GM12878 (cell line): ENCODE results near the gene NHSL1. TPM values are rescaled to one million over a fixed set of nuclear protein-coding genes. Genes with fewer than 3 reads are reported as not detected.

Source experiments
- ATAC-seq: fragments of 200-7000 bp; cut with Tn5 transposase; 3 replicates; pipeline ENCODE4 v1.9.1; 2020; ENCODE audit warnings: mild to moderate bottlenecking, moderate library complexity
- BruUV-seq: library from RNA; stranded (reverse); fragments of 400-500 nt; replicated peaks from 2 replicates; lab custom pipeline; 2021; lab: Mats Ljungman, UMichigan
- CTCF ChIA-PET: fragments of 300-600 bp; sonication (Branson Sonifier 250); formaldehyde crosslinking; extraction: SDS; loops from one replicate; lab custom pipeline; 2021; ENCODE audit warnings: inconsistent platforms; lab: Yijun Ruan, JAX
- POLR2A ChIA-PET: fragments of 350-600 bp; formaldehyde crosslinking; extraction: SDS; loops from one replicate; lab custom pipeline; 2021; ENCODE audit warnings: inconsistent platforms; lab: Charles Lee
- RAD21 ChIA-PET: fragments of 300-600 bp; sonication (Branson Sonifier 250); formaldehyde crosslinking; loops from one replicate; lab custom pipeline; 2023; ENCODE audit warnings: antibody characterized with exemption; ENCODE audit not compliant: unreplicated experiment; lab: Charles Lee
- SMC1A ChIA-PET: fragments of 300-600 bp; sonication (Branson Sonifier 250); formaldehyde crosslinking; loops from one replicate; lab custom pipeline; 2023; ENCODE audit not compliant: unreplicated experiment, uncharacterized antibody; lab: Charles Lee
- DNase-seq: peaks from one replicate; pipeline ENCODE4 v3.0.0-alpha.2; 2011; ENCODE audit warnings: low read depth, low spot score
- FAIRE-seq: peaks from 3 replicates; lab custom pipeline; 2011; peaks lifted over from hg19 to GRCh38; lab: Jason Lieb, UNC
- H2AFZ ChIP-seq: 2 replicates; pipeline ENCODE4 v1.6.0; 2011; ENCODE audit warnings: low read depth, low read length, control low read depth; ENCODE audit not compliant: control insufficient read depth
- H3K27ac ChIP-seq: 2 replicates; pipeline ENCODE4 v1.5.1; 2011; ENCODE audit warnings: control low read depth; ENCODE audit not compliant: control insufficient read depth, insufficient read depth
- H3K27me3 ChIP-seq, 2 experiments: replicated peaks in 1 of 2; 2 replicates each; pipeline versions ENCODE4 v1.6.0 to v1.6.1; 2011; ENCODE audit warnings: low read length in 1 of 2; ENCODE audit not compliant: control insufficient read depth in 2 of 2, insufficient read depth in 2 of 2
- H3K36me3 ChIP-seq, 2 experiments: 2 replicates each; pipeline ENCODE4 v1.5.1; 2011; ENCODE audit warnings: low read length in 1 of 2; ENCODE audit not compliant: control insufficient read depth in 2 of 2, insufficient read depth in 2 of 2
- H3K4me1 ChIP-seq: 2 replicates; pipeline ENCODE4 v1.6.1; 2011; ENCODE audit warnings: mild to moderate bottlenecking, low read length, moderate library complexity, mixed read lengths; ENCODE audit not compliant: control insufficient read depth, insufficient read depth
- H3K4me2 ChIP-seq: 2 replicates; pipeline ENCODE4 v1.6.0; 2011; ENCODE audit warnings: control low read depth; ENCODE audit not compliant: control insufficient read depth, insufficient read depth
- H3K4me3 ChIP-seq: fragments of 200-600 bp; sonication (generic); 2 replicates; pipeline ENCODE4 v1.5.1; 2016
- H3K79me2 ChIP-seq: 2 replicates; pipeline ENCODE4 v1.6.0; 2011; ENCODE audit warnings: low read length; ENCODE audit not compliant: control insufficient read depth, insufficient read depth
- H3K9ac ChIP-seq: 2 replicates; pipeline ENCODE4 v1.8.0; 2011; ENCODE audit warnings: low read length, control low read depth, mixed read lengths; ENCODE audit not compliant: control insufficient read depth, insufficient read depth
- H3K9me3 ChIP-seq: replicated peaks from 3 replicates; pipeline ENCODE4 v1.5.1; 2011; ENCODE audit warnings: mild to moderate bottlenecking, low read length; ENCODE audit not compliant: control insufficient read depth, insufficient read depth
- H4K20me1 ChIP-seq: 2 replicates; pipeline ENCODE4 v1.6.0; 2011; ENCODE audit not compliant: control insufficient read depth, insufficient read depth
- FOS ChIP-seq: IDR thresholded peaks from 3 replicates; pipeline ENCODE4 v1.6.1; 2011; ENCODE audit warnings: borderline replicate concordance; ENCODE audit not compliant: insufficient read length; ENCODE audit errors: extremely low read depth
- IKZF2 ChIP-seq, 2 experiments: fragments of 450-650 bp; IDR thresholded peaks; 2 replicates each; pipeline ENCODE4 v1.6.1; 2017; ENCODE audit warnings: mild to moderate bottlenecking in 2 of 2, moderate library complexity in 2 of 2
- PBX3 ChIP-seq: IDR thresholded peaks from 2 replicates; pipeline ENCODE4 v1.6.1; 2011; ENCODE audit warnings: mild to moderate bottlenecking, low read depth, low read length, moderate library complexity; ENCODE audit not compliant: insufficient replicate concordance
- RBBP5 ChIP-seq: fragments of 200-600 bp; sonication (generic); conservative IDR thresholded peaks from 2 replicates; pipeline ENCODE4 v1.6.1; 2016
- SPI1 ChIP-seq: IDR thresholded peaks from 2 replicates; pipeline ENCODE4 v1.6.1; 2011; ENCODE audit warnings: low read depth, mild to moderate bottlenecking, low read length, moderate library complexity, borderline replicate concordance; ENCODE audit not compliant: insufficient read depth
- ZNF384 ChIP-seq: IDR thresholded peaks from 2 replicates; pipeline ENCODE4 v1.6.1; 2012; ENCODE audit warnings: low read depth, mild to moderate bottlenecking, low read length, improper control_type of control experiment, borderline replicate concordance
- WGBS: methylation state at CpG from one replicate; pipeline ENCODE4 v1.1.6; 2016; ENCODE audit warnings: low lambda C conversion rate; ENCODE audit not compliant: insufficient replicate concordance, insufficient coverage; ENCODE audit errors: missing lambda C conversion rate; 5-methylcytosine and 5-hydroxymethylcytosine counted together
- in situ Hi-C: fragments of 300-500 bp; cut with MboI; formaldehyde crosslinking; loops from 9 replicates; pipeline ENCODE4 v1.14.3; 2018; ENCODE audit warnings: mixed read lengths
- intact Hi-C: fragments of 100-400 bp; cut with micrococcal nuclease; formaldehyde crosslinking; loops from one replicate; pipeline ENCODE4 v1.14.2; 2022; ENCODE audit not compliant: unreplicated experiment
- polyA plus RNA-seq, 11 experiments: library from polyadenylated mRNA; depleted of rRNA in 4 of 11; unstranded in 6 of 11; stranded (reverse) in 5 of 11; fragments of >200 nt; fragmentation: Nextera tagmentation in 4 of 11; fragmentation: Illumina TruSeq in 1 of 11; extraction: Ambion mirVana in 4 of 11; extraction: Trizol in 1 of 11; gene quantifications; 1 replicate in 1 of 11; 2 replicates in 10 of 11; pipeline versions ENCODE4 v1.2.1 to v1.2.3, GENCODE V29; 2011 to 2016; ENCODE audit warnings: inconsistent platforms in 2 of 11, missing spikeins in 2 of 11, low read depth in 1 of 11
- total RNA-seq, 4 experiments: library from RNA; depleted of rRNA in 3 of 4; stranded (reverse); fragments of >200 nt in 3 of 4; fragmentation: Illumina TruSeq in 1 of 4; extraction: Trizol in 1 of 4; gene quantifications; 2 replicates each; pipeline versions ENCODE4 v1.2.1 to v1.2.3, GENCODE V29; 2013 to 2021
- TF ChIP-seq, protein P1 (sequence below): fragments of 150-350 bp; IDR thresholded peaks from 2 replicates; pipeline ENCODE4 v1.6.1; 2014; ENCODE audit warnings: mild to moderate bottlenecking, low read depth, low read length
- TF ChIP-seq, protein P2 (sequence below): fragments of 450-650 bp; IDR thresholded peaks from 2 replicates; pipeline ENCODE4 v1.6.1; 2016; ENCODE audit warnings: mild to moderate bottlenecking, moderate library complexity, borderline replicate concordance
- TF ChIP-seq, protein P3 (sequence below): fragments of 450-650 bp; IDR thresholded peaks from 2 replicates; pipeline ENCODE4 v1.6.1; 2016; ENCODE audit warnings: mild to moderate bottlenecking
- TF ChIP-seq, protein P4 (sequence below): IDR thresholded peaks from 2 replicates; pipeline ENCODE4 v1.6.1; 2011; ENCODE audit warnings: low read depth, mild to moderate bottlenecking, low read length, moderate library complexity, borderline replicate concordance; ENCODE audit errors: extremely low read depth

The NHSL1 gene
- total and polyA plus RNA-seq, 10 of the 15 experiments (the other 5 are each of a cell fraction or from before 2014, with no cell fraction given): 0.26 to 14.1 (median 0.90) TPM

- TF ChIP-seq, protein P1, sequence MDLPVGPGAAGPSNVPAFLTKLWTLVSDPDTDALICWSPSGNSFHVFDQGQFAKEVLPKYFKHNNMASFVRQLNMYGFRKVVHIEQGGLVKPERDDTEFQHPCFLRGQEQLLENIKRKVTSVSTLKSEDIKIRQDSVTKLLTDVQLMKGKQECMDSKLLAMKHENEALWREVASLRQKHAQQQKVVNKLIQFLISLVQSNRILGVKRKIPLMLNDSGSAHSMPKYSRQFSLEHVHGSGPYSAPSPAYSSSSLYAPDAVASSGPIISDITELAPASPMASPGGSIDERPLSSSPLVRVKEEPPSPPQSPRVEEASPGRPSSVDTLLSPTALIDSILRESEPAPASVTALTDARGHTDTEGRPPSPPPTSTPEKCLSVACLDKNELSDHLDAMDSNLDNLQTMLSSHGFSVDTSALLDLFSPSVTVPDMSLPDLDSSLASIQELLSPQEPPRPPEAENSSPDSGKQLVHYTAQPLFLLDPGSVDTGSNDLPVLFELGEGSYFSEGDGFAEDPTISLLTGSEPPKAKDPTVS: no peak
These were observed 18.9 kb downstream of the NHSL1 start (continued) for GRCh38 chr6:138480279-138480949.

DNA sequence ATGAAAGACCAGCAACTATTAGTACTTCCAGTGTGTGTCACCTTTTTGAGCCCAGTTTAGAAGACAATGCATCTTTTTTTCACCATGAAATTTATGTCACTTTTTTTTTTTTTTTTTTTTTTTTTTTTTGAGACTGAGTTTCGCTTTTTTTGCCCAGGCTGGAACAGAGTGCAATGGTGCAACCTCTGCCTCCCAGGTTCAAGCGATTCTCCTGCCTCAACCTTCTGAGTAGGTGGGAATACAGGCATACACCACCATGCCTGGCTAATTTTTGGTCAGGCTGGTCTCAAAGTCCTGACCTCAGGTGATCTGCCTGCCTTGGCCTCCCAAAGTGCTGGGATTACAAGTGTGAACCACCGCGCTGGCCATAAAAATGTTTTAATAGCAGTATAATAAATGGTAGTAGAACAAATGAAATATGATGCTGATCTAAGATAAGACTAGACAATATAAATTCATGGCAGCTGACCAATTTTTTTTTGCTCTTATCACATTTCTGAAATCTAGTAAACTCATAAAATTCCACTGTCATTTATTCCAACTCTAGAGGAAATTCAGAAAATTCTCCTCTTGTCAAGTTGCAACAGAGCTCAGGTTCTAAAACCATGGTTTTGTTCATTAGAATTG, 21.3 kb downstream of the NHSL1 start:
- DNase-seq: no peak
- ChIA-PET SMC1A (interaction anchor here (1.1 to 9.3 kb wide), 7 partner anchors 9 to 30 kb away, joined by 3 to 139 read pairs (median 8); partner anchors contain the start of gene NHSL1), RAD21 (interaction anchor here (1.2 to 4.2 kb wide), 8 partner anchors 9 to 31 kb away, joined by 3 to 14 read pairs (median 5); no protein-coding TSS in a partner anchor), CTCF (interaction anchor here (0.8 to 2.2 kb wide), 4 partner anchors 9 to 31 kb away, joined by 3 to 9 read pairs (median 6); partner anchors contain the start of gene NHSL1), POLR2A (interaction anchor here (1.0 to 2.1 kb wide), 6 partner anchors 9 to 45 kb away, joined by 3 to 5 read pairs (median 4); no protein-coding TSS in a partner anchor)
- Histone ChIP-seq H3K27me3 (no peaks in the 10 kb centered on the region; a peak in 1 of 4 replicates), H4K20me1 (no peaks in the 10 kb centered on the region), H3K36me3 (no peaks in the 10 kb centered on the region; a peak in 1 of 4 replicates), H3K4me3 (no peak overlapping the region), H3K27ac (no peak overlapping the region), H2AFZ (no peak overlapping the region), H3K4me1 (no peaks in the 10 kb centered on the region), H3K9me3 (no peaks in the 10 kb centered on the region), H3K79me2 (no peaks in the 10 kb centered on the region), H3K9ac (no peak overlapping the region), H3K4me2 (no peak overlapping the region)
- BruUV-seq: no TSS peak
- WGBS: 80% methylated on average over 3 of the region's 4 CpGs
- no peak for FAIRE-seq
- intact Hi-C loops (no loop called here), in situ Hi-C loops (no loop called here)
- ATAC-seq: no peak
- TF ChIP-seq IKZF2 (IDR thresholded peaks at IDR 0.05) (no peak), ZNF384 (no peak; the same call in 1 of the 2 replicates), SPI1 (no peak), FOS (no peak), PBX3 (no peak), RBBP5 (no peak)
- TF ChIP-seq, protein P2, sequence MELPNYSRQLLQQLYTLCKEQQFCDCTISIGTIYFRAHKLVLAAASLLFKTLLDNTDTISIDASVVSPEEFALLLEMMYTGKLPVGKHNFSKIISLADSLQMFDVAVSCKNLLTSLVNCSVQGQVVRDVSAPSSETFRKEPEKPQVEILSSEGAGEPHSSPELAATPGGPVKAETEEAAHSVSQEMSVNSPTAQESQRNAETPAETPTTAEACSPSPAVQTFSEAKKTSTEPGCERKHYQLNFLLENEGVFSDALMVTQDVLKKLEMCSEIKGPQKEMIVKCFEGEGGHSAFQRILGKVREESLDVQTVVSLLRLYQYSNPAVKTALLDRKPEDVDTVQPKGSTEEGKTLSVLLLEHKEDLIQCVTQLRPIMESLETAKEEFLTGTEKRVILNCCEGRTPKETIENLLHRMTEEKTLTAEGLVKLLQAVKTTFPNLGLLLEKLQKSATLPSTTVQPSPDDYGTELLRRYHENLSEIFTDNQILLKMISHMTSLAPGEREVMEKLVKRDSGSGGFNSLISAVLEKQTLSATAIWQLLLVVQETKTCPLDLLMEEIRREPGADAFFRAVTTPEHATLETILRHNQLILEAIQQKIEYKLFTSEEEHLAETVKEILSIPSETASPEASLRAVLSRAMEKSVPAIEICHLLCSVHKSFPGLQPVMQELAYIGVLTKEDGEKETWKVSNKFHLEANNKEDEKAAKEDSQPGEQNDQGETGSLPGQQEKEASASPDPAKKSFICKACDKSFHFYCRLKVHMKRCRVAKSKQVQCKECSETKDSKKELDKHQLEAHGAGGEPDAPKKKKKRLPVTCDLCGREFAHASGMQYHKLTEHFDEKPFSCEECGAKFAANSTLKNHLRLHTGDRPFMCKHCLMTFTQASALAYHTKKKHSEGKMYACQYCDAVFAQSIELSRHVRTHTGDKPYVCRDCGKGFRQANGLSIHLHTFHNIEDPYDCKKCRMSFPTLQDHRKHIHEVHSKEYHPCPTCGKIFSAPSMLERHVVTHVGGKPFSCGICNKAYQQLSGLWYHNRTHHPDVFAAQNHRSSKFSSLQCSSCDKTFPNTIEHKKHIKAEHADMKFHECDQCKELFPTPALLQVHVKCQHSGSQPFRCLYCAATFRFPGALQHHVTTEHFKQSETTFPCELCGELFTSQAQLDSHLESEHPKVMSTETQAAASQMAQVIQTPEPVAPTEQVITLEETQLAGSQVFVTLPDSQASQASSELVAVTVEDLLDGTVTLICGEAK: no peak
- TF ChIP-seq, protein P3, sequence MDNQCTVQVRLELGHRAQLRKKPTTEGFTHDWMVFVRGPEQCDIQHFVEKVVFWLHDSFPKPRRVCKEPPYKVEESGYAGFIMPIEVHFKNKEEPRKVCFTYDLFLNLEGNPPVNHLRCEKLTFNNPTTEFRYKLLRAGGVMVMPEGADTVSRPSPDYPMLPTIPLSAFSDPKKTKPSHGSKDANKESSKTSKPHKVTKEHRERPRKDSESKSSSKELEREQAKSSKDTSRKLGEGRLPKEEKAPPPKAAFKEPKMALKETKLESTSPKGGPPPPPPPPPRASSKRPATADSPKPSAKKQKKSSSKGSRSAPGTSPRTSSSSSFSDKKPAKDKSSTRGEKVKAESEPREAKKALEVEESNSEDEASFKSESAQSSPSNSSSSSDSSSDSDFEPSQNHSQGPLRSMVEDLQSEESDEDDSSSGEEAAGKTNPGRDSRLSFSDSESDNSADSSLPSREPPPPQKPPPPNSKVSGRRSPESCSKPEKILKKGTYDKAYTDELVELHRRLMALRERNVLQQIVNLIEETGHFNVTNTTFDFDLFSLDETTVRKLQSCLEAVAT: no peak
- TF ChIP-seq, protein P4, sequence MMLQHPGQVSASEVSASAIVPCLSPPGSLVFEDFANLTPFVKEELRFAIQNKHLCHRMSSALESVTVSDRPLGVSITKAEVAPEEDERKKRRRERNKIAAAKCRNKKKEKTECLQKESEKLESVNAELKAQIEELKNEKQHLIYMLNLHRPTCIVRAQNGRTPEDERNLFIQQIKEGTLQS: no peak
